ENCODE data around the gene GAB2. TPM values are rescaled to one million over a fixed set of nuclear protein-coding genes. Genes with fewer than 3 reads are reported as not detected.

The GAB2 gene
- total RNA-seq = 34.1 TPM

GRCh38 chr11:78417175-78417887, at the start of gene GAB2:
Gene GAB2 (minus strand): TSS chr11:78417820. CDS start chr11:78417720, 100 bp downstream.

GRCh38 chr11:78188286-78189173, 229.1 kb downstream of the GAB2 start, which contains the start of the genes KCTD21 and USP35:
Gene KCTD21 (minus strand): TSS chr11:78188626. CDS start chr11:78174554, 14,072 bp downstream.
Gene USP35 (plus strand): TSS chr11:78188919. CDS start chr11:78196246, 7,327 bp downstream.

Other genes with a start within 250 kb of the GAB2 start
- gene KCTD21, start 229.2 kb downstream of the GAB2 start, total RNA-seq = 7.8 TPM
- gene USP35, start 228.9 kb downstream of the GAB2 start, total RNA-seq = 23.5 TPM
- gene NARS2, start 157.0 kb upstream of the GAB2 start, total RNA-seq = 39.1 TPM